HG02798 (cell line): Measurements from ENCODE around the gene MDM4.
"Not testable (repeated sequence)": the region's sequence is repeated elsewhere in the genome, so short reads cannot be mapped to it uniquely, and the experiment has no call there.

Source experiments
- ATAC-seq: cut with Tn5 transposase; IDR thresholded peaks from one replicate; pipeline ENCODE4 v1.9.1; 2021; ENCODE audit warnings: mild to moderate bottlenecking; ENCODE audit not compliant: unreplicated experiment, poor library complexity

MDM4 gene

GRCh38 chr1:204516180-204516879, at the start of gene MDM4:
Gene MDM4 (plus strand): TSS chr1:204516406. CDS start chr1:204525519, 9,113 bp downstream.
- peak; percentile 85 for ATAC-seq

- ATAC-seq = peak; percentile 12
These were observed 49.5 kb upstream of the MDM4 start for GRCh38 chr1:204466416-204467405.

GRCh38 chr1:204468206-204468605, 48.0 kb upstream of the MDM4 start:
- ATAC-seq = no peak

- no peak for ATAC-seq
These were observed 47.4 kb upstream of the MDM4 start for GRCh38 chr1:204468766-204469302.

- ATAC-seq = no peak
These were observed 46.9 kb upstream of the MDM4 start for GRCh38 chr1:204469304-204469703.

GRCh38 chr1:204471687-204472086, 44.5 kb upstream of the MDM4 start:
- no peak for ATAC-seq

GRCh38 chr1:204472660-204473059, 43.5 kb upstream of the MDM4 start:
- no peak for ATAC-seq

GRCh38 chr1:204473400-204473965, 42.7 kb upstream of the MDM4 start:
- ATAC-seq = no peak

GRCh38 chr1:204475656-204476432, 40.4 kb upstream of the MDM4 start:
- no peak for ATAC-seq

GRCh38 chr1:204476563-204476962, 39.6 kb upstream of the MDM4 start:
- ATAC-seq = no peak

- no peak for ATAC-seq
These were observed 39.0 kb upstream of the MDM4 start for GRCh38 chr1:204477036-204477740.

- ATAC-seq = no peak
These were observed 37.9 kb upstream of the MDM4 start for GRCh38 chr1:204478172-204478899.

GRCh38 chr1:204478921-204479320, 37.3 kb upstream of the MDM4 start:
- ATAC-seq = no peak

GRCh38 chr1:204479387-204480136, 36.6 kb upstream of the MDM4 start:
- no peak for ATAC-seq

GRCh38 chr1:204480515-204480914, 35.7 kb upstream of the MDM4 start:
- ATAC-seq = peak; percentile 58

- ATAC-seq = no peak
These were observed 32.4 kb upstream of the MDM4 start for GRCh38 chr1:204483791-204484190.

- not testable (repeated sequence) for ATAC-seq
These were observed 29.5 kb upstream of the MDM4 start for GRCh38 chr1:204486513-204487255.
